Fibroblast of skin of back (primary cell): ENCODE data around the gene DPM3.
"Not testable (repeated sequence)": the region's sequence is repeated elsewhere in the genome, so short reads cannot be mapped to it uniquely, and the experiment has no call there.

ENCODE experiments used
- DNase-seq: peaks from one replicate; pipeline ENCODE4 v3.0.0-alpha.2; 2013

The DPM3 gene

DNA sequence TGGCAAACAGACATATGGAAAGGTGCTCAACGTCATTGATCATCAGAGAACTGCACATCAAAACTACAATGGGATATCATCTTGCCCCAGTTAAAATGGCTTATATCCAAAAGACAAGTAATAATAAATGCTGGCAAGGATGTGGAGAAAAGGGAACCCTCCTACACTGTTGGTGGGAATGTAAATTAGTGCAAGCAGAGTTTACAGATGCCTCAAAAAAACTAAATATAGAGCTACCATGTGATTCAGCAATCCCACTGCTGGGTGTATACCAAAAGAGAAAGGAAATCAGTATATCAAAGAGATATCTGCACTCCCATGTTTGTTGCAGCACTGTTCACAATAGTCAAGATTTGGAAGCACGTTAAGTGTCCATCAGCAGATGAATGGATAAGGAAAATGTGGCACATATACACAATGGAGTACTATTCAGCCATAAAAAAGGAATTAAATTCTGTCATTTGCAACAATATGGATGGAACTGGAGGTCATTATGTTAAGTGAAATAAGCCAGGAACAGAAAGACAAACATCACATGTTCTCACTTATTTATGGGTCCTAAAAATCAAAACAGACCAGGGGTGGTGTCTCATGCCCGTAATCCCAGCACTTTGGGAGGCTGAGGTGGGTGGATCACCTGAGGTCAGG, 15.8 kb upstream of the DPM3 start:
- not testable (repeated sequence) for DNase-seq

DNA sequence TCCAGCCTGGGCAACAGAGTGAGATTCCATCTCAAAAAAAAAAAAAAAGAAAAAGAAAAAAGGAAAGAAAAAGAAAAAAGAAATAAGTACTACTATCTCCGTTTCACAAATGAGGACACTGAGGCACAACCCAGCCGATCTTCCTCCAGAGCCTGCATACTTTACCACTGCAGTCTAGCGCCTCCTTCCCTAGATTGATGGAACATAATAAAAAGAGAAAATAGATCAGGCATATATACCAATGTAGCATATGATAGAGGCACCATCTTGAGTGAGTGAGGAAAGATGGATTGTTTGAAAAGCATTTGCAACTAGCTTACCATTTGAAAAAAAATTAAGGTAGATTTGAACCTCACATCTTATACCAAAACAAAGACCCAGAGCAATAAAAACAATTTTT, 5.2 kb upstream of the DPM3 start:
- no peak for DNase-seq

- DNase-seq = no peak
These were observed 1.4 kb upstream of the DPM3 start for GRCh38 chr1:155141749-155142148.

DNA sequence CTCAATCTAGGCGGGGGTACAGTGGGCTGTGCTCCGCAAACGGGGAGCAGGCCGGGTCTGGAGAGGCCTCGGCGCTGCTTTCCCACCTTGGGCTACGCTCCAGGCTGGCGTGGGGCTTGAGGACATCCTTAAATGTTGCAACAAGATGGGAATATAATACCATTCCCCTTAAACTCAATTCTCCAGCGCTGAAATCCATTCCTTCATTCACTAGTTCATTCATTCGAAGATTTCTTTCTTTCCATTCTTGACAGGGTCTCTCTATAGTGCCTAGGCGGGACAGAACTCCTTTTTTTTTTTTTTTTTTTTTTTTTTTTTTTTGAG, 261 bp upstream of the DPM3 start:
- DNase-seq = no peak

DNA sequence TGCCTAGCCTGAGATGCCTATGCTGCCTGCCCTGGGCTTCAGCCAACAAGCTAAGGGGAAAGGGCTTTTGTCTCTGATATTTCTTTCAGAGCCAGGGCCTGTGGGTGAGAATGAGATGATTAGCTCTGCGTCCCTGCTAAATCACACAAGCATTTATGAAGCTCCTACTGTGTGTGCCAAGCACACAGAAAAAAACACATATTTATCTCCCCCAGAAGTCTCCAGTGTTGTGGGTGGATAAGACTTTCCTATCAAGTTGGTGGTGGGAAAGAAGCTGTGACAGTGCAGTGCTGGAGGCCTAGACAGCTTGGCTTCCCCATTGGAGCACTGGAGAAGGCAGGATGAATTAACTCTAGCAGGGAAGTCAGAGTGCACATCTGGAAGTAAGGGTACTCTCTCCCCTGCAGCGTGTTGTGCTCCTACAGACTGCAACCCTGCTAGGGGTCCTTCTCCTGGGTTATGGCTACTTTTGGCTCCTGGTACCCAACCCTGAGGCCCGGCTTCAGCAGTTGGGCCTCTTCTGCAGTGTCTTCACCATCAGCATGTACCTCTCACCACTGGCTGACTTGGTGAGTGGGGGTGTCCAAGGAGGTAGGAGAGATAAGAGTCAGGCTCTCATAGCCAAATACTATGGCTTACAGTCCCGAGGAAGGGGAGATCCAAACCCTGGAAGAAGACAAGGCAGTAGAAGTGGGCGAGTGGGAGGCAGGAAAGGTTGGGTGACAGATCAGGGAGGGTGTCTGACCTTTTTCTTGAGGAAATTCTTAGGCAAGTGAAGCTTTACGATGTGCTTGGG, 3.0 kb downstream of the DPM3 start:
- no peak for DNase-seq

GRCh38 chr1:155136748-155137147, 3.6 kb downstream of the DPM3 start:
- no peak for DNase-seq

DNA sequence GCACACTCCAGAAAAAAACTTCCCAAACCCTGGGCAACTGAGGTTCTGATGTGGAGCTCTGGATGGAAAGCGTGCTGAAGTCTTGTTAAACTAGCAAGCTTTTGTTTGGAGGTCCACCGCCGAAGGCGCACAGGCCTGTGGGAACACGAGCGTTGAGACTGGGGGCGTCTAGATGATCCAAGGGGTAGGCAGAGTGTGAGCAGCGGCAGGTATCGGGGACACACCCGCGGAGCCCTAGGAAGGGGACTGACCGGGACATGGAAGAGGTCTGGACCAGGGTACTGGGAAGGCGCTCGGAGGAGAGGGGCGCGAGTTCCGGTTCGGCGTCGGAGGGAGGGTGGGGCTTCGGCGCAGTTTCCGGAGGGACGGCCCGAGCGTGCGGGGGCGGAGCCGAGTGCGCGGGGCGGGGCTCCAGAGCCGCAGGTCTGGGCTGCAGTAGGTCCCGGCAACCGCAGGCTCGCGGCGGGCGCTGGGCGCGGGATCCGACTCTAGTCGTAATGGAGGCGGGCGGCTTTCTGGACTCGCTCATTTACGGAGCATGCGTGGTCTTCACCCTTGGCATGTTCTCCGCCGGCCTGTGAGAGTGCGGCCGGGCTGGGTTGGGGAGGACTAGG, 4.8 kb downstream of the DPM3 start, which contains the start of gene SLC50A1:
TSS of gene SLC50A1 (plus strand) at position 438 of the 614 bp plus-strand sequence. CDS start at position 498, 60 bp downstream.
- DNase-seq = peak; percentile 91

DNA sequence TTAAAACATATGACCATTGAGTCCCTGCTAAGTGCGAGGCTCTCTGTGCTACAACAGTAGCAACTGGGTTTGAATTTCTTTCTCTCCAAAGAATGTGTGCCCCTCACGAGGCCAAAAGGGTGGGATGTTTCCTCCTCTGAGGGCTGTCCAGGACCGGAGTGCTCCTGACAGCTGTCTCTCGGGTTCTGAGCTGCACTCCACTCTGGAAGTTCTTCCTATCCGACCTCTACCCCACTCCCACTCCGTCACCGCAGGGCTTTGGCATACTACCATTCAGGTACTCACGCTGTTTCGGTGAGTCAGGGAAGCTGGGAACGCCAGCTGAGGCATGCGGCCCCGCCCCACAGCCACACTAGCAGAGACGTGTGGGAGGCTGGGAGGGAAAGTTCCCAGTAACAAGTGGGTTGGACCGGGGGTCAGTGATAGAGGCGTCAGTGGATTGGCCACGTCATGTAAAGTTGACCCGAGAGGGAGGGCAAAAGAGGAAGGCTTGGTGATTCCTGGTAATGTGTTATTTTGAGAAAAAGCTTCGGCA, 5.4 kb downstream of the DPM3 start:
- DNase-seq = peak; percentile 88

GRCh38 chr1:155134322-155134721, 6.0 kb downstream of the DPM3 start:
- DNase-seq = no peak

DNA sequence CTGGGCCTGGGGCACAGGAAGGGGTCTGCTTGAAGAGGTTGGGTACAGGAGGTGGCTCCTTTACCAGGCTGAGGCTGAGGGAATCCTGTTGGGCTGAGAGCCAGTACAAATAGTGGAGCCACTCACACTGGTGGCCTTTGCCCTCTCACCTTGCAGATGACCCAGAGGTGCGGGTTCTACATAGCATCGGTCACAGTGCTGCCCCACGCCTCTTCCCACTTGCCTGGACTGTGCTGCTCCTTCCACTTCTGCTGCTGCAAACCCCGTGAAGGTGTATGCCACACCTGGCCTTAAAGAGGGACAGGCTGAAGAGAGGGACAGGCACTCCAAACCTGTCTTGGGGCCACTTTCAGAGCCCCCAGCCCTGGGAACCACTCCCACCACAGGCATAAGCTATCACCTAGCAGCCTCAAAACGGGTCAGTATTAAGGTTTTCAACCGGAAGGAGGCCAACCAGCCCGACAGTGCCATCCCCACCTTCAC, 6.5 kb downstream of the DPM3 start:
- DNase-seq = no peak

- no peak for DNase-seq
These were observed 8.5 kb downstream of the DPM3 start for GRCh38 chr1:155131856-155132255.

- no peak for DNase-seq
These were observed 9.0 kb downstream of the DPM3 start for GRCh38 chr1:155131285-155131684.

DNA sequence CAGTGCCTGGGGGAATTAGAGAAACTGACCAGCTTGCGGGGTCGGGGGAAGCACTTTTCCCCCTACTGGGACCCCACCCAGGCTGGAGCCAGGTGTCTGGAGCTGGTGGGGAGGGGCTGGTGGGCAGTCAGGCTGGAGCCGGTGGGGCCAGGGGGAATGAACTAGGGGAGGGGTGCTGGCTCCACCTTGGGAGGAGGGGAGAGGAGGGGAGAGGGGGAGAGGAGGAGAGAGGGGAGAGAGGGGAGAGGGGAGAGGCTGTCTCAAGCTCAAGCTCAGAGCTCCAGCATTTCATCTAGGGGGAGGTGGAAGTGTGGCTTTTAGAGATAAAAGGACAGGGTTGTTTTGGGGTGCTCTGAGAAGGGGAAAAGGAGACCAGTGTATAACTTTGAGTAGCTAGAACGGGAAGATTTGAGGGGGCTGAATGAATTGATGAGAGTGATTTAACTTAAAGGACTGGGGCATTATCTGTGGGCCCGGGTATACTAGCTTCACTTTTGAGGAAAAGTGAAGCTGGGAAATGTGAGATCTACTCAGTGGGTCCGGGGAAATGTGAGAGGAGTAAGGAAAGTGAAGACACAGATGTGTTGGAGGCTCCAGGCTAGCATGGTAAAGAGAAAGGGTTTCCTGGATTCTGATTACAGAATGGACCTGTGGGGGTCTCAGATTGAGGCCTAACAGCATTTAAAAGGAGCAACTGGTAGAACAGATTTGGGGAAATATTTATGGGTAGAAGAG, 9.9 kb downstream of the DPM3 start:
- DNase-seq = no peak

- DNase-seq = no peak
These were observed 11.4 kb downstream of the DPM3 start for GRCh38 chr1:155128755-155129473.

DNA sequence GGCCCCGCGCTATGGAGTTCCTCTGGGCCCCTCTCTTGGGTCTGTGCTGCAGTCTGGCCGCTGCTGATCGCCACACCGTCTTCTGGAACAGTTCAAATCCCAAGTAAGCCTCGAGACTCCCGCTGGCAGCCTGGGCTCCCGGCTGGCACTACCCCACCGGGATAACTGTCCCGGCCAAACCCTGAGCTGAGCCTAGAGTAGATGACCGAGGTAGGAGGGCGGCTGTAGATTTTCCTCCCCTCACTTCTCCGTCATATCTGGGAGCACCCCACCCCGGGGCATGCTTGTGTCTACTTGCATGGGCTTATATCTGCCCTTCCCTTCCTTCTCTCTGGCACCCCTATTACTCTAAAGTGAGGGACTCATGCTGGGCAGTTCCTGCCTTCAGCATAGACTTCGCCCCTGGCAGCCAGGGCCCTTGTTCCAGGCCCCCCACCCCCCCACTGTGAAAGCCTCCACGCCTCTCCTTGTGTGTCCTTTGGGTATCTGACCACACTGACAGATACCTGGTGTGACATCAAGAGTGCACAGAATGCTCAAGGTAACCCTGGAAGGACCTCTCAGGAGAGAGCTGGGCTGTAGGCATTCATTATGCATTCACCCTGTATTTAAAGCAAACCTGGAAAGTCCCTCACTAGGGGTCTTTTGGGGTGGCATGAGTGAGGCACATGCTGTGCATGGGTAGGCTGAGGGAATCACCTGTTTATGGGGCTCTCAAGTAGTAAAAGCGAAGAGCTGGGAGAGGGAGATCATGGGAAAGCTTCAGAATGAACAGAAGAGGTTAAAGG, 12.2 kb downstream of the DPM3 start:
- no peak for DNase-seq

DNA sequence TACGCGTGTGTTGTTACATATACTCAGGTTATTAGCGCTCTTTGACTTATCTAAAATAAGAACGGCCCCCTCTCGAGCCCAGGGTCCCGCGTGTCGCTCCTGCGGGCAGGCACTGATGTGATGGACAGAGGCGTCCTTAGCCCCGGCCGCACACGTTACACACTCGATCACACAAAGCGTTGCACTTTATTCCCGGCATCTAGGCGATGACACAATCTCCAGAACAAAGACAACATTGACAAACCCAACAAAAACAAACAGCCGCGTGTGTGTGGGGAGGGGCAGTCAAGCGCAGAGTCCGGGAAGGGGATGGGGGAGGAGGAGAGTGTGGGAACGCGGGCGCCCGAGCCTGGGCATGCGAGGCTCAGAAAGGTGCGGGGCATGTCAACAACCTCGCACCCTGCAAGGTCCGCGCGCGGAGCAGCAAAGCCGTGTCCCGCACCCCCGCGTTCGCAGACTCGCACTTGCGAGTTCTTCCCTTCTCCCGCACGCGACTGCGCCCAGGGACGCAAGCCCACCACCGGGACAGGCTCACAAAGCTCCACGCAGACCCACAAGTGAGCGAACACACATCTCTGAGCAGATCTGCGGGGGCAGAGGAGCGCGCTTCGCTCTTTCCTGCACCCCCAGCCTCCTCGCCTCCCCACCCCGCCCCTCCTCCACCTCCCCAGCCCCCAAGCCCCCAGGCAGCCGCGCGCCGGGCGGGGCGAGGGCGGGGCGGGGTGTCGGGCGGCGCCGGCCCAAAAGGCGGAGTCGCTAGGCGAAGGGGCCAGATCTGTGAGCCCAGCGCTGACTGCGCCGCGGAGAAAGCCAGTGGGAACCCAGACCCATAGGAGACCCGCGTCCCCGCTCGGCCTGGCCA, 13.0 kb downstream of the DPM3 start, which contains the start of gene EFNA1:
TSS of gene EFNA1 (plus strand) at position 772 of the 862 bp plus-strand sequence. CDS start 102 bp downstream, outside the sequence.
- peak; percentile 41 for DNase-seq

DNA sequence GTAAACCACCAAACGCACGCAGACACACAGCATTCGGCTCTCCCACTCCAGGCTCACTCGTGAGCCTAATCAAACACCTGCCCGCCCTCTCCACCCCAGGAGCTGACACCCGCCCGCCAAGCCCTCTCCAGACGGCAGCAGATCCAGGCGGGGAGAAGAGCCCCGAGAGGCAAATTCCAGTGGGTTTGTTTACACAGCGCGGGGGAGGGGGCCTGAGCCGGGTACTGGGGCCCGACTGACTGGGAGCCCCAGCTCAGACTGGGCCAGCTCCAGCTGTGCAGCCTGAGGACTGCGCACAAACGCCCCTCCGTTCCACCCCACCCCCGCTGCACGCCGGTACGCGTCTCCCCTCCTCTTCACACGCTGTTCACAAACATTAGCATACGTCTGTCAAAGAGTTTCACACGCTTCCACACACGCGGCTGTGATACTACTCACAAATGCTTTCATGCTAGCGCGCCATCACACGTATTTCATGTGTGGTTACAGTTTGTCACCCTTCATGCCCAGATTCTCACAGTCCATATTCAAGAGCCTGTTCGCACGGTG, 13.7 kb downstream of the DPM3 start:
- DNase-seq = peak; percentile 26

DNA sequence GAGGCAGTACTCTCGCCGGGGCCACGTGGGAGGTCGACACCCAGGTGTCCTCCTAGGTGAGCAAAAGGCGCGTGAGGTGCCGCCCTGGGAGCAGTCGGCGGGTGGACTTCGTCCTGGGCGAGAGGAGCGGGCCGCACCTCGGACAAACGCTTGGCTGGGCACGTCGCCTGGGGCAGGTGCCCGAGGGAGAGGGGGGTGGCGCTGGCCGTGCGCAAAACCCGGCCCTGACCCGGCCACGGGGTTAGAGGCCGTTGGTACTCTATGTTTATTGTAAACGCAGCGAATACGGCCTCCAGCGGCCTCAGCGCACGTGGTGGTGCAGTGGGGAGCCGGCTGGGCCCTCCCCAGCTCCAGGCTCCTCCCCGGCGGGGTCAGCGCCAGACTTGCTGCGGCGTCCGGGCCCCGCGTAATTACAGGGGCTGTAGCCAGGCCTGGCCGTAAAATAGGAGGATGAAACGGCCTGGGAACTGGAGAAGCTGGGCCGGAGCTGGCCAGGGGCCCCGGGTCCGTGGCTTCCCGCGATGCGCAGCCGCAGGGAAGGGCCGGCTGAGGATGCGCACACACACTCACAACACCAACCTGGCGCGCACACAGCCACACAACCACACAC, 14.3 kb downstream of the DPM3 start:
- DNase-seq = no peak

GRCh38 chr1:155125511-155125945, 14.8 kb downstream of the DPM3 start:
- DNase-seq = no peak
